HepG2 (cell line): Measurements from ENCODE around the gene EEPD1. TPM values are rescaled to one million over a fixed set of nuclear protein-coding genes. Genes with fewer than 3 reads are reported as not detected.
A peak's percentile ranks its signal among the peaks of the same experiment; 100 is the strongest.

Experiments used
- ATRX ChIP-seq: sonication (generic); formaldehyde crosslinking; IDR thresholded peaks from 2 replicates; pipeline ENCODE4 v1.4.0; 2020; ENCODE audit warnings: missing genetic modification reagents, borderline replicate concordance
- BRCA1 ChIP-seq: sonication (generic); formaldehyde crosslinking; IDR thresholded peaks from 2 replicates; pipeline ENCODE4 v1.4.0; 2020; ENCODE audit warnings: missing genetic modification reagents
- CEBPB ChIP-seq: IDR thresholded peaks from 2 replicates; pipeline ENCODE4 v1.6.1; 2011; ENCODE audit warnings: low read depth, low read length, improper control_type of control experiment, borderline replicate concordance
- FOXJ3 ChIP-seq: sonication (generic); formaldehyde crosslinking; IDR thresholded peaks from 2 replicates; pipeline ENCODE4 v1.4.0; 2020; ENCODE audit warnings: missing genetic modification reagents, mild to moderate bottlenecking, borderline replicate concordance
- HNRNPUL1 ChIP-seq: fragments of 200-400 bp; formaldehyde crosslinking; IDR thresholded peaks from 2 replicates; pipeline ENCODE4 v1.6.1; 2017; ENCODE audit warnings: low read depth, mild to moderate bottlenecking, low read length, moderate library complexity
- MAZ ChIP-seq, 2 experiments: sonication (generic) in 1 of 2; formaldehyde crosslinking in 1 of 2; IDR thresholded peaks; 2 replicates each; pipeline versions ENCODE4 v1.5.0 to v1.6.1; 2012 to 2020; ENCODE audit warnings: low read depth in 2 of 2, mild to moderate bottlenecking in 2 of 2, borderline replicate concordance in 1 of 2, improper control_type of control experiment in 1 of 2, low read length in 1 of 2, missing genetic modification reagents in 1 of 2, moderate library complexity in 1 of 2
- MED1 ChIP-seq: sonication (generic); formaldehyde crosslinking; IDR thresholded peaks from 2 replicates; pipeline ENCODE4 v1.4.0; 2020; ENCODE audit warnings: missing genetic modification reagents
- MED13 ChIP-seq: sonication (generic); formaldehyde crosslinking; IDR thresholded peaks from 2 replicates; pipeline ENCODE4 v1.5.0; 2020; ENCODE audit warnings: missing genetic modification reagents
- NFKBIZ ChIP-seq: IDR thresholded peaks from 2 replicates; pipeline ENCODE4 v1.6.1; 2018; ENCODE audit warnings: missing genetic modification reagents, missing compliant biosample characterization
- PHF20 ChIP-seq: sonication (generic); formaldehyde crosslinking; IDR thresholded peaks from 2 replicates; pipeline ENCODE4 v1.5.0; 2020; ENCODE audit warnings: mild to moderate bottlenecking, missing genetic modification reagents
- RCOR2 ChIP-seq: IDR thresholded peaks from 2 replicates; pipeline ENCODE4 v1.6.1; 2016; ENCODE audit warnings: missing biosample characterization, missing genetic modification reagents
- RFXANK ChIP-seq: IDR thresholded peaks from 2 replicates; pipeline ENCODE4 v1.6.1; 2016
- SALL1 ChIP-seq: sonication (generic); formaldehyde crosslinking; IDR thresholded peaks from 2 replicates; pipeline ENCODE4 v1.8.0; 2022; ENCODE audit warnings: mild to moderate bottlenecking, missing genetic modification reagents
- SETDB1 ChIP-seq: sonication (generic); formaldehyde crosslinking; IDR thresholded peaks from 2 replicates; pipeline ENCODE4 v1.5.1; 2020; ENCODE audit warnings: missing genetic modification reagents, mild to moderate bottlenecking, borderline replicate concordance
- SMARCC2 ChIP-seq: fragments of 450-650 bp; IDR thresholded peaks from 2 replicates; pipeline ENCODE4 v1.6.1; 2017; ENCODE audit warnings: antibody characterized with exemption, mild to moderate bottlenecking
- SOX5 ChIP-seq: IDR thresholded peaks from 2 replicates; pipeline ENCODE4 v1.6.1; 2016; ENCODE audit warnings: borderline replicate concordance
- SYNCRIP ChIP-seq: fragments of 200-400 bp; formaldehyde crosslinking; IDR thresholded peaks from 2 replicates; pipeline ENCODE4 v1.6.1; 2018; ENCODE audit warnings: mild to moderate bottlenecking, low read depth, low read length; ENCODE audit not compliant: insufficient read depth
- TCF7L2 ChIP-seq: IDR thresholded peaks from 2 replicates; pipeline ENCODE4 v1.6.1; 2011; ENCODE audit warnings: mild to moderate bottlenecking, low read depth, low read length, moderate library complexity
- ZNF354B ChIP-seq: sonication (generic); formaldehyde crosslinking; IDR thresholded peaks from 2 replicates; pipeline ENCODE4 v1.8.0; 2022; ENCODE audit warnings: mild to moderate bottlenecking, missing genetic modification reagents
- ZNF430 ChIP-seq: sonication (generic); formaldehyde crosslinking; IDR thresholded peaks from 2 replicates; pipeline ENCODE4 v1.9.0; 2021; ENCODE audit warnings: mild to moderate bottlenecking, missing genetic modification reagents
- ZNF556 ChIP-seq: sonication (generic); formaldehyde crosslinking; IDR thresholded peaks from 2 replicates; pipeline ENCODE4 v1.4.0; 2020; ENCODE audit warnings: mild to moderate bottlenecking, missing genetic modification reagents, borderline replicate concordance
- ZNF652 ChIP-seq: IDR thresholded peaks from 2 replicates; pipeline ENCODE4 v1.6.1; 2016; ENCODE audit warnings: low read depth, borderline replicate concordance
- ZSCAN30 ChIP-seq: sonication (generic); formaldehyde crosslinking; IDR thresholded peaks from 2 replicates; pipeline ENCODE4 v1.5.0; 2020; ENCODE audit warnings: mild to moderate bottlenecking, missing genetic modification reagents
- polyA plus RNA-seq, 8 experiments: library from polyadenylated mRNA; depleted of rRNA in 3 of 8; stranded (reverse) in 7 of 8; unstranded in 1 of 8; fragments of >200 nt; fragmentation: Illumina TruSeq in 4 of 8; extraction: Trizol in 4 of 8; gene quantifications; 2 replicates each; pipeline versions ENCODE4 v1.2.1 to v1.2.3, GENCODE V29; 2011 to 2016; ENCODE audit warnings: low read depth in 4 of 8, missing spikeins in 1 of 8, mixed read lengths in 1 of 8; ENCODE audit not compliant: insufficient read depth in 1 of 8
- total RNA-seq, 5 experiments: library from RNA; depleted of rRNA; stranded (reverse); fragments of >200 nt; fragmentation: Illumina TruSeq; extraction: Trizol; gene quantifications; 2 replicates each; pipeline ENCODE4 v1.2.3, GENCODE V29; 2016; ENCODE audit warnings: low read depth in 1 of 5
- TF ChIP-seq, protein P1 (sequence below): sonication (generic); formaldehyde crosslinking; IDR thresholded peaks from 2 replicates; pipeline ENCODE4 v1.4.0; 2020; ENCODE audit warnings: missing genetic modification reagents, borderline replicate concordance
- TF ChIP-seq, protein P2 (sequence below): sonication (generic); formaldehyde crosslinking; IDR thresholded peaks from 2 replicates; pipeline ENCODE4 v1.9.0; 2021; ENCODE audit warnings: missing genetic modification reagents, borderline replicate concordance
- TF ChIP-seq, protein P3 (sequence below): sonication (generic); IDR thresholded peaks from 2 replicates; pipeline ENCODE4 v1.6.1; 2016; ENCODE audit warnings: low read depth, borderline replicate concordance

EEPD1 gene
- total and polyA plus RNA-seq, 2 of the 13 experiments (the other 11 are each of a cell fraction or from before 2014, with no cell fraction given): 10.1 to 16.4 TPM

DNA sequence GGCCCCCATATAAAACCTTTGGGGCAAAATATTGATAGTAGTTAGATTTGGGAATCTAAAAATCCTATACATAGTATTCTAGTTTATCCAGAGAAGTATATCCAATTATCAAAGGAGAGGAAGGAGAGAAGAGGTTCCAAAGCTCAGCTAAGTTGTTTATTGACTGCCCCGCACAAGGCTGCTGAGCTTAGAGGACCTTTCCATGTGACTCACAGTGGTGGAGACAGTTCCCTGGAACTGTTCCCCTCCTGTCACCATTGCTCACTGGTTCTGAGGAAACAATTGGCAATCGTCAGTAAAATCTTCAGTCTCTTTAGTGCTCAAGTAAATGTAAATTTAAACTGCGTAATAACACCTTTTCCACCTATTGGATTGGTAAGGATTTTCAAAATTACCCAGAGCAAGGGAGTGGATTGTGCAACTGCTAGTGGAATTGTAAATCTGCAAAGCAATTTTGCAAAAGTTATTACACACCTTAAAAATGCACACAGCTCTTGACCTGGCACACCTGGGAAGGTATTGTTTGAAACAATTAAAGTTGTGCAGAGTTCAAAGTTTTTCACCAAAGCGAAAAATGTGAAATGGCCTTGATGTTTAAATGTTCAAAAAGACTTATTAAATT is 63.1 kb downstream of the EEPD1 start (continued):
- TF ChIP-seq SYNCRIP (no peak), CEBPB (peak; percentile 75; the same call in 1 of the 2 replicates), HNRNPUL1 (no peak), BRCA1 (CRISPR knock-in tag) (no peak), TCF7L2 (no peak), ZNF652 (no peak), ATRX (CRISPR knock-in tag) (no peak), SOX5 (0 out of 2 replicates have a peak, but pooled peaks have one; percentile 25), RFXANK (CRISPR knock-in tag) (no peak), RCOR2 (CRISPR knock-in tag) (peak; percentile 49; the same call in 1 of the 2 replicates), MAZ (IDR thresholded peaks at IDR 0.05; ENCODE audit: borderline replicate concordance, low read depth, low read length) (no peak), MAZ (CRISPR knock-in tag; IDR thresholded peaks at IDR 0.05; ENCODE audit: low read depth) (no peak), MED13 (CRISPR knock-in tag) (no peak), ZSCAN30 (CRISPR knock-in tag) (no peak), PHF20 (CRISPR knock-in tag) (no peak), FOXJ3 (peak; percentile 37; the same call in 1 of the 2 replicates), ZNF430 (no peak), MED1 (CRISPR knock-in tag) (peak; percentile 39; the same call in 1 of the 2 replicates), NFKBIZ (CRISPR knock-in tag) (no peak), SALL1 (CRISPR knock-in tag) (peak; percentile 36; the same call in 1 of the 2 replicates), ZNF556 (CRISPR knock-in tag) (no peak), SETDB1 (CRISPR knock-in tag) (no peak), SMARCC2 (no peak), ZNF354B (CRISPR knock-in tag) (no peak)
- TF ChIP-seq, protein P1, sequence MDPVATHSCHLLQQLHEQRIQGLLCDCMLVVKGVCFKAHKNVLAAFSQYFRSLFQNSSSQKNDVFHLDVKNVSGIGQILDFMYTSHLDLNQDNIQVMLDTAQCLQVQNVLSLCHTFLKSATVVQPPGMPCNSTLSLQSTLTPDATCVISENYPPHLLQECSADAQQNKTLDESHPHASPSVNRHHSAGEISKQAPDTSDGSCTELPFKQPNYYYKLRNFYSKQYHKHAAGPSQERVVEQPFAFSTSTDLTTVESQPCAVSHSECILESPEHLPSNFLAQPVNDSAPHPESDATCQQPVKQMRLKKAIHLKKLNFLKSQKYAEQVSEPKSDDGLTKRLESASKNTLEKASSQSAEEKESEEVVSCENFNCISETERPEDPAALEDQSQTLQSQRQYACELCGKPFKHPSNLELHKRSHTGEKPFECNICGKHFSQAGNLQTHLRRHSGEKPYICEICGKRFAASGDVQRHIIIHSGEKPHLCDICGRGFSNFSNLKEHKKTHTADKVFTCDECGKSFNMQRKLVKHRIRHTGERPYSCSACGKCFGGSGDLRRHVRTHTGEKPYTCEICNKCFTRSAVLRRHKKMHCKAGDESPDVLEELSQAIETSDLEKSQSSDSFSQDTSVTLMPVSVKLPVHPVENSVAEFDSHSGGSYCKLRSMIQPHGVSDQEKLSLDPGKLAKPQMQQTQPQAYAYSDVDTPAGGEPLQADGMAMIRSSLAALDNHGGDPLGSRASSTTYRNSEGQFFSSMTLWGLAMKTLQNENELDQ: no peak
- TF ChIP-seq, protein P2, sequence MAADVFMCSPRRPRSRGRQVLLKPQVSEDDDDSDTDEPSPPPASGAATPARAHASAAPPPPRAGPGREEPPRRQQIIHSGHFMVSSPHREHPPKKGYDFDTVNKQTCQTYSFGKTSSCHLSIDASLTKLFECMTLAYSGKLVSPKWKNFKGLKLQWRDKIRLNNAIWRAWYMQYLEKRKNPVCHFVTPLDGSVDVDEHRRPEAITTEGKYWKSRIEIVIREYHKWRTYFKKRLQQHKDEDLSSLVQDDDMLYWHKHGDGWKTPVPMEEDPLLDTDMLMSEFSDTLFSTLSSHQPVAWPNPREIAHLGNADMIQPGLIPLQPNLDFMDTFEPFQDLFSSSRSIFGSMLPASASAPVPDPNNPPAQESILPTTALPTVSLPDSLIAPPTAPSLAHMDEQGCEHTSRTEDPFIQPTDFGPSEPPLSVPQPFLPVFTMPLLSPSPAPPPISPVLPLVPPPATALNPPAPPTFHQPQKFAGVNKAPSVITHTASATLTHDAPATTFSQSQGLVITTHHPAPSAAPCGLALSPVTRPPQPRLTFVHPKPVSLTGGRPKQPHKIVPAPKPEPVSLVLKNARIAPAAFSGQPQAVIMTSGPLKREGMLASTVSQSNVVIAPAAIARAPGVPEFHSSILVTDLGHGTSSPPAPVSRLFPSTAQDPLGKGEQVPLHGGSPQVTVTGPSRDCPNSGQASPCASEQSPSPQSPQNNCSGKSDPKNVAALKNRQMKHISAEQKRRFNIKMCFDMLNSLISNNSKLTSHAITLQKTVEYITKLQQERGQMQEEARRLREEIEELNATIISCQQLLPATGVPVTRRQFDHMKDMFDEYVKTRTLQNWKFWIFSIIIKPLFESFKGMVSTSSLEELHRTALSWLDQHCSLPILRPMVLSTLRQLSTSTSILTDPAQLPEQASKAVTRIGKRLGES (CRISPR knock-in tag): no peak
- TF ChIP-seq, protein P3, sequence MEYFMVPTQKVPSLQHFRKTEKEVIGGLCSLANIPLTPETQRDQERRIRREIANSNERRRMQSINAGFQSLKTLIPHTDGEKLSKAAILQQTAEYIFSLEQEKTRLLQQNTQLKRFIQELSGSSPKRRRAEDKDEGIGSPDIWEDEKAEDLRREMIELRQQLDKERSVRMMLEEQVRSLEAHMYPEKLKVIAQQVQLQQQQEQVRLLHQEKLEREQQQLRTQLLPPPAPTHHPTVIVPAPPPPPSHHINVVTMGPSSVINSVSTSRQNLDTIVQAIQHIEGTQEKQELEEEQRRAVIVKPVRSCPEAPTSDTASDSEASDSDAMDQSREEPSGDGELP: 0 out of 2 replicates have a peak, but pooled peaks have one; percentile 32
